ENCODE measurements around the gene ITGB7. TPM values are rescaled to one million over a fixed set of nuclear protein-coding genes. Genes with fewer than 3 reads are reported as not detected.

ITGB7 gene
- polyA plus RNA-seq, 1 experiment: 0.63 TPM

DNA sequence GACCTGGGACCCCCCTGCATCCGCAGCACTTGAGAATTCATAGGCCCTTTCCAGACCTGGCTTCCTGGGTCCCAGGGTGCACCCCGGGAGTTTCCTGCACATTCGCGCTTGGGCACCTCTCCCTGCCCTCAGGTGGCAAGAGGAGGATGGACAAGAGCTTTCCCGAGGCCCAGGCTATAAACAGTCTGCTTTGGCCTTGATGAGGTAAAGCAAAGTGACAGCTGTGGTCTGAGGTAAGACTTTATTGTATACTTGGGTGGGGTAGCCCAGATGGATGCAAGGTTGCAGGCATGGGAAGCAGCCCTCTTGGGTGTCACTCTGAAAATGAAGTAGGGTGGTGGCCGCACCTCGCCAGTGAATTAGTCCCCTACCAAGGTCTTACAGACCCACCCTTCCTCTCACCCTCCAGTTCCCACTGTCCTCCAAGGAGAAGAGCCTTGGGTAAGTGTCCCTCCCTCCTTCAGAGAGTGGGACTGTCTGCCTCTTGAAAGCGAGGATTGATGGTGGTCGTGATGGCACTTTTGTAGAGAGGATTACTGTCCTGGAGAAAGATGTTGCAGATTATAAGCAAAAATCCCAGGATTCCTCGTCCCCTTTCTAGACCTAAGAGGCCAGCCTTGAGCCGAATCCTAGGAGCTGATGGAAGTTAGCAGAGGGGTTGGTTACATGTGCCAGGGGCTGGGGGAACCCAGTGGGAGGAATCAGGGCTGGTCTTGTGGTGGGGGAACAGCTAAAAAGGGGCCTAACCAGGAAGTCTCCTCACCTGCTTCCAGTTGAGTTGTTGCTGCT lies 15.8 kb downstream of the ITGB7 start:
- peaks cover 14% of the 10 kb centered on the region for H3K36me3 ChIP-seq (ENCODE audit: control insufficient read depth, insufficient read depth, low read length)
- POLR2A ChIA-PET: no interaction called here
- TF ChIP-seq CTCF (IDR thresholded peaks at IDR 0.05; ENCODE audit: insufficient read depth, low read depth, low read length): no peak
- H3K4me3 ChIP-seq (ENCODE audit: low read depth, low read length): no peak overlapping the region
- CTCF ChIA-PET: interaction anchor here (0.8 to 5.2 kb wide), 4 partner anchors 8 to 31 kb away, joined by 3 to 67 read pairs (median 4); no protein-coding TSS in a partner anchor
- no peak for DNase-seq (ENCODE audit: low read depth)
- no peaks in the 10 kb centered on the region for H3K27me3 ChIP-seq (ENCODE audit: control insufficient read depth, insufficient read depth, low read length)

GRCh38 chr12:53190108-53190729 lies 16.8 kb downstream of the ITGB7 start:
- POLR2A ChIA-PET: no interaction called here

GRCh38 chr12:53187145-53187899 lies 19.7 kb downstream of the ITGB7 start:
- CTCF ChIA-PET: interaction anchor here (1.0 to 3.5 kb wide), 12 partner anchors 8 to 137 kb away, joined by 3 to 18 read pairs (median 4); partner anchors contain the start of genes AAAS and SOAT2
- Histone ChIP-seq H3K36me3 (ENCODE audit: control insufficient read depth, insufficient read depth, low read length) (peaks cover 33% of the 10 kb centered on the region), H3K4me3 (ENCODE audit: low read depth, low read length) (no peak overlapping the region), H3K27me3 (ENCODE audit: control insufficient read depth, insufficient read depth, low read length) (no peaks in the 10 kb centered on the region)
- TF ChIP-seq CTCF (IDR thresholded peaks at IDR 0.05; ENCODE audit: insufficient read depth, low read depth, low read length): no peak
- DNase-seq (ENCODE audit: low read depth): no peak
- POLR2A ChIA-PET: no interaction called here

More at GRCh38 chr12:53190108-53190729, 16.8 kb downstream of the ITGB7 start:
- Histone ChIP-seq H3K36me3 (ENCODE audit: control insufficient read depth, insufficient read depth, low read length) (peaks cover 23% of the 10 kb centered on the region), H3K27me3 (ENCODE audit: control insufficient read depth, insufficient read depth, low read length) (no peaks in the 10 kb centered on the region), H3K4me3 (ENCODE audit: low read depth, low read length) (no peak overlapping the region)
- no peak for DNase-seq (ENCODE audit: low read depth)
- CTCF ChIA-PET: interaction anchor here (0.6 to 5.2 kb wide), 11 partner anchors 8 to 124 kb away, joined by 3 to 67 read pairs (median 4); partner anchors contain the start of genes CSAD and ZNF740
- peak; percentile 93 for TF ChIP-seq CTCF (IDR thresholded peaks at IDR 0.05; ENCODE audit: insufficient read depth, low read depth, low read length)

- POLR2A ChIA-PET: no interaction called here
- H3K27me3 ChIP-seq (ENCODE audit: control insufficient read depth, insufficient read depth, low read length): no peaks in the 10 kb centered on the region
- TF ChIP-seq CTCF (IDR thresholded peaks at IDR 0.05; ENCODE audit: insufficient read depth, low read depth, low read length): no peak
- DNase-seq (ENCODE audit: low read depth): no peak
- no peak overlapping the region for H3K4me3 ChIP-seq (ENCODE audit: low read depth, low read length)
- H3K36me3 ChIP-seq (ENCODE audit: control insufficient read depth, insufficient read depth, low read length): peaks cover 33% of the 10 kb centered on the region
- CTCF ChIA-PET: interaction anchor here (1.0 to 3.5 kb wide), 10 partner anchors 11 to 137 kb away, joined by 3 to 18 read pairs (median 4); partner anchors contain the start of gene AAAS
Observed at GRCh38 chr12:53186745-53187144, 20.3 kb downstream of the ITGB7 start.
